HepG2 (cell line): ENCODE data around the gene HTR6. TPM values are rescaled to one million over a fixed set of nuclear protein-coding genes. Genes with fewer than 3 reads are reported as not detected.

Experiments used
- ARNT2 ChIP-seq: sonication (generic); formaldehyde crosslinking; IDR thresholded peaks from 2 replicates; pipeline ENCODE4 v1.8.0; 2022; ENCODE audit warnings: mild to moderate bottlenecking, low read depth, missing genetic modification reagents, moderate library complexity
- ATF7 ChIP-seq, 2 experiments: fragments of 450-650 bp in 1 of 2; sonication (generic) in 1 of 2; formaldehyde crosslinking in 1 of 2; IDR thresholded peaks; 2 replicates each; pipeline versions ENCODE4 v1.4.0 to v1.6.1; 2016 to 2020; ENCODE audit warnings: antibody characterized with exemption in 1 of 2, mild to moderate bottlenecking in 1 of 2, missing genetic modification reagents in 1 of 2
- BORCS8-MEF2B ChIP-seq: sonication (generic); formaldehyde crosslinking; IDR thresholded peaks from 2 replicates; pipeline ENCODE4 v1.8.0; 2022; ENCODE audit warnings: mild to moderate bottlenecking, missing genetic modification reagents
- GABPA ChIP-seq, 2 experiments: IDR thresholded peaks; 2 replicates each; pipeline ENCODE4 v1.6.1; 2011 to 2016; ENCODE audit warnings: low read depth in 2 of 2, low read length in 1 of 2, missing biosample characterization in 1 of 2, missing genetic modification characterization in 1 of 2
- HMGA1 ChIP-seq: sonication (generic); formaldehyde crosslinking; conservative IDR thresholded peaks from 2 replicates; pipeline ENCODE4 v1.4.0; 2020; ENCODE audit warnings: missing genetic modification reagents
- ISL2 ChIP-seq: sonication (generic); formaldehyde crosslinking; IDR thresholded peaks from 2 replicates; pipeline ENCODE4 v1.5.0; 2020; ENCODE audit warnings: missing genetic modification reagents
- JUN ChIP-seq: sonication (generic); formaldehyde crosslinking; IDR thresholded peaks from 2 replicates; pipeline ENCODE4 v1.4.0; 2020; ENCODE audit warnings: mild to moderate bottlenecking, missing genetic modification reagents
- KLF13 ChIP-seq: sonication (generic); formaldehyde crosslinking; IDR thresholded peaks from 2 replicates; pipeline ENCODE4 v1.4.0; 2020; ENCODE audit warnings: mild to moderate bottlenecking, missing genetic modification reagents
- MTF1 ChIP-seq: sonication (generic); formaldehyde crosslinking; IDR thresholded peaks from 2 replicates; pipeline ENCODE4 v1.5.0; 2020; ENCODE audit warnings: missing genetic modification reagents
- MXI1 ChIP-seq: IDR thresholded peaks from 3 replicates; pipeline ENCODE4 v1.6.1; 2012; ENCODE audit warnings: low read depth, low read length, inconsistent platforms, borderline replicate concordance
- NR2C2 ChIP-seq: sonication (generic); formaldehyde crosslinking; IDR thresholded peaks from 2 replicates; pipeline ENCODE4 v1.4.0; 2020; ENCODE audit warnings: missing genetic modification reagents, mild to moderate bottlenecking, moderate library complexity, borderline replicate concordance
- NR2F2 ChIP-seq: IDR thresholded peaks from 2 replicates; pipeline ENCODE4 v1.6.1; 2012; ENCODE audit warnings: low read depth, inconsistent platforms, borderline replicate concordance
- RNF2 ChIP-seq: fragments of 450-650 bp; conservative IDR thresholded peaks from 2 replicates; pipeline ENCODE4 v1.6.1; 2016; ENCODE audit warnings: low read depth
- SMAD1 ChIP-seq: sonication (generic); formaldehyde crosslinking; IDR thresholded peaks from 2 replicates; pipeline ENCODE4 v1.4.0; 2020; ENCODE audit warnings: missing genetic modification reagents, low read depth, mild to moderate bottlenecking, borderline replicate concordance
- SNAI1 ChIP-seq: sonication (generic); formaldehyde crosslinking; IDR thresholded peaks from 2 replicates; pipeline ENCODE4 v1.5.0; 2020; ENCODE audit warnings: mild to moderate bottlenecking, missing genetic modification reagents, borderline replicate concordance
- TAF1 ChIP-seq: sonication (generic); formaldehyde crosslinking; IDR thresholded peaks from 2 replicates; pipeline ENCODE4 v1.4.0; 2020; ENCODE audit warnings: missing genetic modification reagents
- ZMYM4 ChIP-seq: sonication (generic); formaldehyde crosslinking; IDR thresholded peaks from 2 replicates; pipeline ENCODE4 v1.8.1; 2023; ENCODE audit warnings: mild to moderate bottlenecking, missing genetic modification reagents
- ZNF136 ChIP-seq: sonication (generic); formaldehyde crosslinking; IDR thresholded peaks from 2 replicates; pipeline ENCODE4 v1.8.1; 2022; ENCODE audit warnings: low read depth, mild to moderate bottlenecking, moderate library complexity, missing genetic modification reagents
- ZNF24 ChIP-seq: fragments of 450-650 bp; IDR thresholded peaks from 2 replicates; pipeline ENCODE4 v1.6.1; 2017; ENCODE audit warnings: antibody characterized with exemption, mild to moderate bottlenecking
- ZNF558 ChIP-seq: sonication (generic); formaldehyde crosslinking; IDR thresholded peaks from 2 replicates; pipeline ENCODE4 v1.9.0; 2022; ENCODE audit warnings: mild to moderate bottlenecking, missing genetic modification reagents, borderline replicate concordance
- ZNF616 ChIP-seq: sonication (generic); formaldehyde crosslinking; IDR thresholded peaks from 2 replicates; pipeline ENCODE4 v1.5.0; 2020; ENCODE audit warnings: low read depth, mild to moderate bottlenecking, missing genetic modification reagents
- ZNF703 ChIP-seq: sonication (generic); formaldehyde crosslinking; IDR thresholded peaks from 2 replicates; pipeline ENCODE4 v1.5.1; 2020; ENCODE audit warnings: missing genetic modification reagents, mild to moderate bottlenecking, moderate library complexity, borderline replicate concordance
- ZNF709 ChIP-seq: sonication (generic); formaldehyde crosslinking; IDR thresholded peaks from 2 replicates; pipeline ENCODE4 v1.5.0; 2020; ENCODE audit warnings: mild to moderate bottlenecking, missing genetic modification reagents
- polyA plus RNA-seq, 8 experiments: library from polyadenylated mRNA; depleted of rRNA in 3 of 8; stranded (reverse) in 7 of 8; unstranded in 1 of 8; fragments of >200 nt; fragmentation: Illumina TruSeq in 4 of 8; extraction: Trizol in 4 of 8; gene quantifications; 2 replicates each; pipeline versions ENCODE4 v1.2.1 to v1.2.3, GENCODE V29; 2011 to 2016; ENCODE audit warnings: low read depth in 4 of 8, missing spikeins in 1 of 8, mixed read lengths in 1 of 8; ENCODE audit not compliant: insufficient read depth in 1 of 8
- total RNA-seq, 5 experiments: library from RNA; depleted of rRNA; stranded (reverse); fragments of >200 nt; fragmentation: Illumina TruSeq; extraction: Trizol; gene quantifications; 2 replicates each; pipeline ENCODE4 v1.2.3, GENCODE V29; 2016; ENCODE audit warnings: low read depth in 1 of 5
- TF ChIP-seq, protein P1 (sequence below): sonication (generic); formaldehyde crosslinking; conservative IDR thresholded peaks from 2 replicates; pipeline ENCODE4 v1.4.0; 2020; ENCODE audit warnings: mild to moderate bottlenecking, missing genetic modification reagents, moderate library complexity
- TF ChIP-seq, protein P2 (sequence below): sonication (generic); formaldehyde crosslinking; IDR thresholded peaks from 2 replicates; pipeline ENCODE4 v1.8.0; 2023; ENCODE audit warnings: mild to moderate bottlenecking, missing genetic modification reagents
- TF ChIP-seq, protein P3 (sequence below): sonication (generic); formaldehyde crosslinking; IDR thresholded peaks from 2 replicates; pipeline ENCODE4 v1.4.0; 2020; ENCODE audit warnings: missing genetic modification reagents, low read depth, mild to moderate bottlenecking, borderline replicate concordance

HTR6 gene
- total and polyA plus RNA-seq, 2 of the 13 experiments (the other 11 are each of a cell fraction or from before 2014, with no cell fraction given) = 0.04 TPM; not detected in 1

DNA sequence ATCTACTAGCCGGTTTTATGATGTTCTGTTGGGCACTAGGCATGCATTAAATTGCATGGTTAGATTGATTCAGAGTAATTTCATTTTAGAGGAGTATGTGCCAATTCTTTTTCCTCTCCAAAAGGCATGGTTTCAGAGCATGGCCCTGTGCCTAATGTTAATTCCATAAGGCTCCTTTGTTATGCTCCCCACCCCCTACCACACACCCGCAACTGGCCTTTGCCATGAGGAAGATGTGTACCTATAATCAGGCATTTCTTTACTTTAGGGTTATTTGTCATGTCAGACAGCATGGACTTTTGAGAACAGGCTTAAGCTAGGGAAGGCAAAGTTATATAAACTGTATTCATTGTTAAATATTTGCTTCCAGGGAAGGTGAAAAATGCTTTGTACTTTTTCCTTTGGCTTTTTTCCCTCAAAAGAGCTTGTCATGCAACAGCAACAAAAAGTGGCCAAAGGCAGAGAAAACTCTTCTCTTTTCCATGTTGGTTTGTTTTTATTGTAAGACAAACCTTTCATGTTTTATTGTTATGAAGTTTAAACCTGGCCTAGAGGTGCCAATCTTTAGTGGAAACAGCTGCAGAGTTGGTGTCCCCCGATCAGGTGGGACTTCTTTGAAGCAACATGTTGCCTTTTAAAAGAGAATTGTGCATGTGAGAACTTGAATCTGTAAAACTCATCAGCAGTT, 44.8 kb upstream of the HTR6 start (continued):
- TF ChIP-seq SMAD1 (CRISPR knock-in tag) (no peak), MTF1 (CRISPR knock-in tag) (no peak), ZNF558 (no peak), BORCS8-MEF2B (CRISPR knock-in tag) (no peak), SNAI1 (CRISPR knock-in tag) (no peak), HMGA1 (no peak), MXI1 (peak; percentile 78; the same call in 1 of the 3 replicates), ZNF616 (no peak), ISL2 (CRISPR knock-in tag) (peak; percentile 90), ZMYM4 (CRISPR knock-in tag) (0 out of 2 replicates have a peak, but pooled peaks have one; percentile 29), ZNF709 (CRISPR knock-in tag) (no peak), RNF2 (no peak), ZNF136 (no peak), ZNF24 (no peak), KLF13 (no peak), JUN (CRISPR knock-in tag) (peak; percentile 35; the same call in 1 of the 2 replicates), TAF1 (CRISPR knock-in tag) (no peak), NR2F2 (peak; percentile 84), GABPA (IDR thresholded peaks at IDR 0.05; ENCODE audit: low read depth, low read length) (no peak), GABPA (CRISPR knock-in tag; IDR thresholded peaks at IDR 0.05; ENCODE audit: low read depth) (peak; percentile 9; the same call in 1 of the 2 replicates), ATF7 (IDR thresholded peaks at IDR 0.05) (no peak), ATF7 (CRISPR knock-in tag; IDR thresholded peaks at IDR 0.05) (no peak), ARNT2 (CRISPR knock-in tag) (no peak), ZNF703 (CRISPR knock-in tag) (no peak), NR2C2 (CRISPR knock-in tag) (no peak)
- TF ChIP-seq, protein P1, sequence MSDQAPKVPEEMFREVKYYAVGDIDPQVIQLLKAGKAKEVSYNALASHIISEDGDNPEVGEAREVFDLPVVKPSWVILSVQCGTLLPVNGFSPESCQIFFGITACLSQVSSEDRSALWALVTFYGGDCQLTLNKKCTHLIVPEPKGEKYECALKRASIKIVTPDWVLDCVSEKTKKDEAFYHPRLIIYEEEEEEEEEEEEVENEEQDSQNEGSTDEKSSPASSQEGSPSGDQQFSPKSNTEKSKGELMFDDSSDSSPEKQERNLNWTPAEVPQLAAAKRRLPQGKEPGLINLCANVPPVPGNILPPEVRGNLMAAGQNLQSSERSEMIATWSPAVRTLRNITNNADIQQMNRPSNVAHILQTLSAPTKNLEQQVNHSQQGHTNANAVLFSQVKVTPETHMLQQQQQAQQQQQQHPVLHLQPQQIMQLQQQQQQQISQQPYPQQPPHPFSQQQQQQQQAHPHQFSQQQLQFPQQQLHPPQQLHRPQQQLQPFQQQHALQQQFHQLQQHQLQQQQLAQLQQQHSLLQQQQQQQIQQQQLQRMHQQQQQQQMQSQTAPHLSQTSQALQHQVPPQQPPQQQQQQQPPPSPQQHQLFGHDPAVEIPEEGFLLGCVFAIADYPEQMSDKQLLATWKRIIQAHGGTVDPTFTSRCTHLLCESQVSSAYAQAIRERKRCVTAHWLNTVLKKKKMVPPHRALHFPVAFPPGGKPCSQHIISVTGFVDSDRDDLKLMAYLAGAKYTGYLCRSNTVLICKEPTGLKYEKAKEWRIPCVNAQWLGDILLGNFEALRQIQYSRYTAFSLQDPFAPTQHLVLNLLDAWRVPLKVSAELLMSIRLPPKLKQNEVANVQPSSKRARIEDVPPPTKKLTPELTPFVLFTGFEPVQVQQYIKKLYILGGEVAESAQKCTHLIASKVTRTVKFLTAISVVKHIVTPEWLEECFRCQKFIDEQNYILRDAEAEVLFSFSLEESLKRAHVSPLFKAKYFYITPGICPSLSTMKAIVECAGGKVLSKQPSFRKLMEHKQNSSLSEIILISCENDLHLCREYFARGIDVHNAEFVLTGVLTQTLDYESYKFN = peak; percentile 94
- TF ChIP-seq, protein P2, sequence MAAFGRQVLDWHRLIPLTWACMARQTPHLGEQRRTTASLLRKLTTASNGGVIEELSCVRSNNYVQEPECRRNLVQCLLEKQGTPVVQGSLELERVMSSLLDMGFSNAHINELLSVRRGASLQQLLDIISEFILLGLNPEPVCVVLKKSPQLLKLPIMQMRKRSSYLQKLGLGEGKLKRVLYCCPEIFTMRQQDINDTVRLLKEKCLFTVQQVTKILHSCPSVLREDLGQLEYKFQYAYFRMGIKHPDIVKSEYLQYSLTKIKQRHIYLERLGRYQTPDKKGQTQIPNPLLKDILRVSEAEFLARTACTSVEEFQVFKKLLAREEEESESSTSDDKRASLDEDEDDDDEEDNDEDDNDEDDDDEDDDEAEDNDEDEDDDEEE = no peak
- TF ChIP-seq, protein P3, sequence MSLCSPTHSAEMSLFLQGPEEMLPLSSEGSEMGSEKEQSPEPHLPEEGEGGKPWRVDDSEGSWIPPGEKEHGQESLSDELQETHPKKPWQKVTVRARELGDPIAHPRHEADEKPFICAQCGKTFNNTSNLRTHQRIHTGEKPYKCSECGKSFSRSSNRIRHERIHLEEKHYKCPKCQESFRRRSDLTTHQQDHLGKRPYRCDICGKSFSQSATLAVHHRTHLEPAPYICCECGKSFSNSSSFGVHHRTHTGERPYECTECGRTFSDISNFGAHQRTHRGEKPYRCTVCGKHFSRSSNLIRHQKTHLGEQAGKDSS = no peak
